Left cardiac atrium (tissue), 4 donors: Measurements from ENCODE around the gene SCYL1. TPM values are rescaled to one million over a fixed set of nuclear protein-coding genes. Genes with fewer than 3 reads are reported as not detected.
A peak's percentile ranks its signal among the peaks of the same experiment; 100 is the strongest.
"Not testable (repeated sequence)": the region's sequence is repeated elsewhere in the genome, so short reads cannot be mapped to it uniquely, and the experiment has no call there.

ENCODE experiments used
- ATAC-seq, 2 donors: fragments of 200-7000 bp; cut with Tn5 transposase; one replicate each; pipeline ENCODE4 v1.9.1; 2020; ENCODE audit warnings: mild to moderate bottlenecking in 2 of 2, moderate library complexity in 2 of 2
- DNase-seq: peaks from one replicate; pipeline ENCODE4 v3.0.0-alpha.2; 2020
- intact Hi-C, 2 donors: fragments of 100-400 bp; cut with DNase I; formaldehyde crosslinking; loops; one replicate each; pipeline versions ENCODE4 v1.14.1 to v1.15.1; 2022 to 2023
- total RNA-seq, 2 donors: library from RNA; stranded (reverse); fragmentation: NEBNext Ultra II Directional; extraction: Animal tissue kit (Norgen Biotek cat#: 25700); gene quantifications; one replicate each; pipeline ENCODE4 v1.2.1, GENCODE V29; 2021
- donor health status: DM: no; HTN: yes; CAD: no.
- donor health status: DM: no; HTN: yes; CAD: no; lungs with severe emphysema.
- donor health status: DM: yes; HTN: yes; CAD: no.
- donor health status: Dilated cardiomyopathy.

Gene SCYL1
- total RNA-seq, 2 donors from 2014 or later: 51.5 to 67.3 TPM

DNA sequence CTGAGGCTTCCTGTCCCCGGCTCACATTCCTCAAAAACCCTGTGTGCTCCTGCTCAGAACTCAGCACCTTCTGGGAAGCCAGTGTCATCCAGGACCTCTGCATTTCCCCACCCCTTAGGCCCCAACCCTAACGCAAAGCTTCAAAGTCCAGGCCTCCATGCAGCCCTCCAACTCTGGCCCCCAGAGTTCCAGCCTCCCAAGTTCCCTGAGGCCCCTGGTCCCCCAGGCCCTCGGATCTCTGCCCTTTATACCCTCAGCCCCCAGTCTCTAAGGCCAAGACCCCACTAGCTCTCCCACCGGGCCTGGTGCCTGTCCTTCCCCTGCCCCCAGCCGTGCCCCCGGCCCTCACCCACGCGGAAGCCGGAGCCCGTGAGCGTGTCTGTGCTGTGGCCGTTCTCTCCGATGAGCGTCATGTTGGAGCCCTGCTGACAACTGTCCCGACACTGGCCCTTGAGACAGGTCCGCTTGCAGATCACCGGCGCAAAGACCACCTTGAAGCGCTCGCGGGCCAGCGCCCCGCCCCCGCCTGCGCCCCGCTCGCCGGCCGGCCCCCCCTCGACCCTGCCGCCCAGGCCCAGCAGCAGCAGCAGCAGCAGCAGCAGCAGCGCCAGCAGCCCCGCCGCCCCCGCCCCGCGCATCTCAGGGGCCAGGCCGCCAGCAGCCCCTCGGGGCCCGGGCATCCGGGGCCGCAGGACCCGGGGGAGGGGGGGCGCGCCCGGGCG lies 32.6 kb downstream of the SCYL1 start:
- intact Hi-C loops: no loop called here
- peak in 1 of 2 donors; percentile 12 for ATAC-seq
- DNase-seq: no peak

DNA sequence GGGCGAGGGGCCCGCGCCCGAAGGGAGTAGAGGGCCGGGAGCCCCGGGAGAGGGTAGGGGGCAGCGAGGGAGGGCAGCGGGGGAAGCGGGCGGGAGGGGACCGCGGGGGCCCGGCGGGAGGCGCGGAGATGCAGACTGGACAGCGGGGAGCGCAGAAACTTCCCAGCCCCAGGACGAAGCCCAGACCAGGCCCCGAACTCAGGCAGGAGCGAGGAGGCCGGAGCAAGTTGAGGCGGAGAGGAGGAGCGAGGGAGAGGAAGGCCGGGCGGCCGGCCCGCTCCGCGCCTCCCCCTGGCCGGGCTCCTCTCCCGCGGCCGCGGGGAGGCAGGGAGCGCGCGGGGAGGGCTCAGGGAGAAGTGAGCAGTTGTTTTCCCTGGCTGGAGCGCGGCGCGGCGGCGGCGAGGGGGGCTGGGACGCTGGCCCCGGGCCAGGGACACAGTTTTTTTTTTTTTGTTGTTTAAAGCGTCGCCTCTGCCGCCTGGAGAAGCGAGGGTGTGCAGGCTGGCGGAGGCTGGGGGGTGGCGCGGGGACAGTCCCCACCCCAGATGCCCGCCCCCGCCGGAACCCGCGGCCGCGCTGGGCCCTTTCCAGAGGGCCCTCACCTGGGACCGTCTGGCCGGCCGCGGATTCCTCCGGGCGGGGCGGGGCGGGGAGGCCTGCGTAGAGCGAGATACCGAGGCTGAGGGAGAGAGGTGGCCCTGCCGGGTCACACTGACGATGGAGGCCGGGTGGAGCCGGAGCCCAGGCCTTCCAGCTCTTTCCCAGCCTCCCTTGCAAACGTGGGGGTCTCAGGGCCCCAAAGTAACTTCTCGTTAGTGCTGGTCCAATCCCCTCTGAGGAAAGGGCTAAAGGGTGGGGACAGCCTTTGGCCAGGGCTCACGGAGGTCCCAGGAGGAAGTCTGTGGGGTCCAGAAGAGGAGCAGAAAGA lies 33.4 kb downstream of the SCYL1 start, which contains the start of gene LTBP3:
Gene LTBP3, minus strand, starts transcription at position 358 of the 928 bp plus-strand sequence. CDS start 400 bp downstream, outside the sequence.
- ATAC-seq (peak; percentile 84 to 89), DNase-seq (peak; percentile 85)
- intact Hi-C loops: no loop called here

DNA sequence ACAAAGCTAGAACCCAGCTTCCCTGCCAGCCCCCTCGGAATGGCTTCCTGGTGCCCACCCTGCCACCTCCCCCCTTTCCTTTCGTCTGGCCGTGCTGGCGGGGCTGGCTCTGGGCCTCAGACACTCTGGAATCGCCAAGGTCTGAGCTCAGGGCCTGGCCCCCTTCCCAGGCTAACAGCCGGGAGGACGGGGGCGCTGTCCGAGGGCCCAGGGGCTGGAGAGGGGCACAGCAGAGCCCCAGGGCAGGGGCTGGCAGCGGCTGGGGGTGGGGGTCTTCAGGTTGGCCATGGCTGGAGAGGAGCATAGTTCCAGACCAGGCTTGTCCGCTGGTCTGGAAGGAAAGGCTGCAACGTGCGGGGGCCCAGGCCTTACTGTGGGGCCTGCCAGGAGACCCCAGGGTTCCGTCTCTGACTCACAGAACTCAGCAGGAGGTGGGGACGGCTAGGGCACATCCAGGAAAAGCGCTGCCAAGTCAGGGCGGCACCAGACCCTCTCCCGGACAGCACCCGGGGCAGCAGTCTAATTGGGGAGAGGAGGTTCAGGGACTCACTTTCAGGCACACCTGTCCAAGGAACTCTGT lies 34.1 kb downstream of the SCYL1 start:
- intact Hi-C loops: no loop called here
- peak; percentile 81 for DNase-seq
- ATAC-seq: peak; percentile 63 to 74

DNA sequence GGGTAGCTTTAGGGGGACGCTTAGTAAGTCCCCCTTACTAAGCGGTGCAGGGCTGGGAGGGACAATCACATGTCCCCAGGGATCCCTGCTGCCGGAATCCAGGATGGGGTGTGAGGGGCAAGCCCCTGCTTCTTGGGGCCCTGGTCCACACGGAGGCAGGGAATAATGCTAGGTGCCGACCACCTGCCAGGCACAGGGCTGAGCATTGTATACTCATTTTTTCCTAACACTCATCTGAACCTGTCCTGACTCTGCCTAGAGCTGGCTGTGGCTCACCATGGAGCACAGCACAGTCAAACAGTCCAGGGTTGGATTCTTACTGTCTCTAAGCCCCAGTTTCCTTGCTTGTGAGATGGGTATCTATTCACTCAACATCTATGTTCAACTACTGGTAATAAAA lies 34.7 kb downstream of the SCYL1 start:
- intact Hi-C loops: no loop called here
- DNase-seq: no peak
- no peak for ATAC-seq

DNA sequence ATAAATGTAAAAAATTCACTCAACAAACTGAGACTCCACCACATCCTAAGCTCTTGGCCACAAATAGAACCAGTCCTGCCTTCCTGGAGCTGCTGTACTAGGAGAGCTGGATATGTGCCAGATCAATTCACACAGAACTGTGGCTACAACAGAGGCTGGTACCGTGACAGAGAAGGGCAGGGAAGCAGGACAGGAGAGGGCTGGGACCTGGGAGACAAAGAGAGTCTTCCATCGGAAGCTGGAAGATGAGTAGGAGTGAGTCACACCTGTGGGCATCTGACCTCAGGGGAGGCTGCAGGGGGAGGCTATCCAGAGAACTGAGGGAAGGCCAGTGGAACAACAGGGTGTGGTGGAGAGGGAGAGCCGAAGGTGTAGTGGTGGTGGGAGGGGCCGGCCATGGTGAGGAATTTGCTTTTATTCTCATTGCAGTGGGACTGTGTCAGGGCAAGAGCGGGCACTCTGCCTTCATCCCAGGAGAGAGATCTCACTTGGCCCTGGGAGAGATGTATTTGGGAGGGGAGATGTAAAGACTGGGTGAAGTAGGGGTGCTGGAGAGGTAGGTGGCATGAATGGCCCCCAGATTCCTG lies 35.2 kb downstream of the SCYL1 start:
- peak in 1 of 2 donors; percentile 11 for ATAC-seq
- no peak for DNase-seq
- intact Hi-C loops: no loop called here

DNA sequence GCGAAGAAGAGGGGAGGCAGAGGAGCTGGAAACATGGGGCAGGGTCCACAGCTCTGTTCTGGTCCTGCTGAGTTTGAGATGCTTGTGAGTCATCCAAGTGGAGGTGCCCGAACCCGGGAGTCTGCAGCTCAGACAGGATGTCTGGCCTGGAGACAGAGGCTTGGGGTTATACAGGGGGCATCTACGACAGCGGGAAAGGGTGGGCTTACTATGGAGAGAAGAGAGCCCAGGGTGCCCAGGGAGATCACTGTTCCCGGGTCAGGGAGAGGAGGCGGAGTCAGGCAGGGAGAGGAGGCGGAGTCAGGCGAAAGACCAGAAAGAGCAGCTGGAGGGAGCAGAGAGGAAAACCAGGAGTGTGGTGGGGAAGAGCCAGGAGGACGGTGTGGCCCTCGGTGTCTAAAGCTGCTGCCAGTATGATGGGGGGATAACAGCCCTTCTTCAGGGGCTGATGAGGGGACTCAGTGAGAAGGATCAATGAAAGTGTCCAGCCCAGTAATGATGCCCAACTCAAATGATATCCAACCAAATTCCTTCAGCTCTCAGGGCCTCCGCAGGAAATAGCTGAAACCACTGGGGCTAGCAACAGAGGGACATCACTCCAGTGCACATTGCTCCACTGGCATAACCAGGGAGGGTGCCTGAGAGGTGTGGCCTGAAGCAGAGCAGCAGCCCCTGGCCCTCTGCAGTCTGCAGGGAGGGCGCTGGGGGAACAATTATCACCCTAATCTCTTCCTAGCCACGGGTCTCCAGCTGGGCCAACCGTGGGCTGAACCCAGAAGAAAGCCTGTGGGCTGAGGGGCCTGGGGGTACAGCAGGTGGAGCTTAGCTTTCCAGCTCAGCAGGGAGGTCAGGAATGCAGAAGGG lies 35.9 kb downstream of the SCYL1 start:
- intact Hi-C loops: no loop called here
- ATAC-seq (peak in 1 of 2 donors; percentile 4), DNase-seq (peak; percentile 59)

DNA sequence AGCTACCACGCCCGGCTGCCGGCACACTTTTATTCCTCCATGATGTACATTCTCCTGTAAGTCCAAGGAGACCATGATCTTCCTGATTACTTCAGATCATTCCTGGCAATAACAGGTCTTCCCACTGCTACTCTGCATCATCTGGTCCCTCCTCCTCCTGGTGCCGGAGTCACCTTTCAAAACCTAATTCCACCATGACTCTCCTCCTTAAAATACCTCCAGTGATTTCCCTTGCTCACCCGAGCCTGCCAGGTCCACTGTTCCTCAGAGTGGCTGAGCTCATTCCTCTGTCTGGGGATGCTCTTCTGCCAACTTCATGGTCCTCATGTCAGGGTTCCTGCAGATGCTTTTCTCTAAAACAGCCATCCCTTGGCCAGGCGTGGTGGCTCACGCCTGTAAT lies 37.1 kb downstream of the SCYL1 start:
- no peak for ATAC-seq
- intact Hi-C loops: no loop called here
- DNase-seq: no peak

DNA sequence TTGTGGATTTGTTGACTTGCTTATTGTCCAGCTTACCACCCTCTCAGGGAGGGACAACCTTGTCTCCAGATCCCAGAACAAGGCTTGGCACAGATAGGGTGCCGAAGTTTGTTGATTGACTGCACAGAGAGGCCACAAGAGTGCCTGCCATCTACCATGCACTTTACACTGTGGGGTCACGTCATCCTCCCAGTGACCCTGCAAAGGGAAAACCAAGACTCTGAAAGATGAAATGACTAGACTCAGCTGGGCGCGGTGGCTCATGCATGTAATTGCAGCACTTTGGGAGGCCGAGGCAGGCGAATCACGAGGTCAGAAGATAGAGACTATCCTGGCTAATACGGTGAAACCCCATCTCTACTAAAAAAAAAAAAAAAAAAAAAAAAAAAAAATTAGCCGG lies 37.9 kb downstream of the SCYL1 start:
- intact Hi-C loops: no loop called here
- DNase-seq (no peak), ATAC-seq (no peak)

DNA sequence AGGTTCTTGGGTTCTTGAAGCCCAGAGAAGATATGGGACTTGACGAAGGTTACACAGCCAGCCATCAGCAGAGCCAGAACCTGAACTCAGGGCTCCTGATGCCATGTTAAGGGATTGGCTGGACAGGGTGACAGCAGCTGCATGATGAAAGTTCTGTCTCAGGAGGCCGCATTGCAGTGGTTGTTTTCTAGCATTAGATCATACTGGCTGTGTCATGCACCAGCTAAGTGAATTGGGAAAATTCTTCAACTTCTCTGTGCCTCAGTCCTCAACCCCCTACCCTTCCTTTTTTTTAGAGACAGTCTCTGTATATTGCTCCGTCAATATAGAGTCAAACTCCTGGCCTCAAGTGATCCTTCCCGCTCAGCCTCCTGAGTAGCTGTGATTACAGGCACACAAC lies 38.7 kb downstream of the SCYL1 start:
- ATAC-seq: no peak
- no peak for DNase-seq
- intact Hi-C loops: no loop called here

DNA sequence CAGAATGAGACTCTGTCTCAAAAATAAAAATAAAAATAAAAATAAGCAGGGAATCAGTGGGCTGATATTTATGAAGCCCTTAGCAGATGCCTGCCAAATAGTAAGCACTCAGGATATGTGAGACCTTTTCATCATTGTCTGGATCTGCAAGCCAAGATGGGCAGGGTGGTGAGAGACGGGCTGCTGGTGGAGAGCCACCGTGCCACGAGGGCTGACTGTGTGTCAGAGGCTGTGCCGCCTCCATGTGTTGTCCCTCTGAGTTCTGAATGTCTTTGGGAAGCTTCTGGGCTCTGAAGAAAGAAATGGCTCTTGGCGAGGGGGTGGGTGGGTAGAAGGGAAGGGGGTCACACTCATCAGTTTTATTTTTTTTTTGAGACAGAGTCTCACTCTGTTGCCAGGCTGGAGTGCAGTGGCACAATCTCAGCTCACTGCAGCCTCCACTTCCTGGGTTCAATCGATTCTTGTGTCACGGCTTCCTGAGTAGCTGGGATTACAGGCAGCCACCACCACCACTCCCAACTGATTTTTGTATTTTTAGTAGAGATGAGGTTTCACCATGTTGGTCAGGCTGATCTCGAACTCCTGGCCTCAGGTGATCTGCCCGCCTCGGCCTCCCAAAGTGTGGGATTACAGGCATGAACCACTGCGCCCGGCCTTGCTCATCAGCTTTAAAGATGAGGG lies 40.1 kb downstream of the SCYL1 start:
- intact Hi-C loops, DNase-seq, ATAC-seq: not testable (repeated sequence)

DNA sequence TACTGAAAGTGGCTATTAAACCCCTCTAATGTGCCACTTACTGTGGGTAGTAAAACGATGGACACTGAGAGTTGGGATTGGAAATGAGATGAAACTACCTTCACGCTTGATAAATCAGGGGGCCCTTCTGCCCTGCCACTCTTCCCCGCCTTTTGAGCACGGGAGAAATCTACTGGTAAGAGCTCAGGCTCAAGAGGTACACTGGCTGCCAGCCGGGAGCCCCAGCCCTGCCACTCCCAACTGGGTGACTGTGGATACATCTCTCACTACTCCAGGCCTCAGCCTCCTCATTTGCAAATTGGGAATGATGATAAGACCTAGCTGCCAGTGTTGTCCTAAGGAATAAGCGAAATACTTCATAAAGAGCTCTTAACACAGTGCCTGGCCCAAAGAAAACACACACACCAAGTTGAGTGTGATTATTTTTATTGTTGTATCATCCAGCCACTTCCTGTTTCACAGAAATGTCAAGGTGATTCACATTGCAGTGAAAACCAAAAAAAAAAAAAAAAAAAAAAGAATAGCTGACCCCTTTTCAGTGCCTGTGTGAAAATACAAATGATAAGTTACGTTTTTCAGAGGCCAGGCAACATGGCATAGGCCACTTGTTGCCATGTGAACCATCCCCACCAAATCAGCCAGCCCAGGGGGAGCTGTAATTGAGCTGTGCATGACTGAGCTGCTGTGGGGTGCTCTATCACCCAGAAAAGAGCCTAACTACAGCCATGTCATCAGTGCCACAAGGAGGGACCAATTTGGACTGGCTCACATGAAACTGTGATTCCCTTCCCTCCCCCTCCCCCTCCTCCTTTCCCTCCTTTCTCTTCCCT lies 41.0 kb downstream of the SCYL1 start:
- no peak for ATAC-seq
- no peak for DNase-seq

DNA sequence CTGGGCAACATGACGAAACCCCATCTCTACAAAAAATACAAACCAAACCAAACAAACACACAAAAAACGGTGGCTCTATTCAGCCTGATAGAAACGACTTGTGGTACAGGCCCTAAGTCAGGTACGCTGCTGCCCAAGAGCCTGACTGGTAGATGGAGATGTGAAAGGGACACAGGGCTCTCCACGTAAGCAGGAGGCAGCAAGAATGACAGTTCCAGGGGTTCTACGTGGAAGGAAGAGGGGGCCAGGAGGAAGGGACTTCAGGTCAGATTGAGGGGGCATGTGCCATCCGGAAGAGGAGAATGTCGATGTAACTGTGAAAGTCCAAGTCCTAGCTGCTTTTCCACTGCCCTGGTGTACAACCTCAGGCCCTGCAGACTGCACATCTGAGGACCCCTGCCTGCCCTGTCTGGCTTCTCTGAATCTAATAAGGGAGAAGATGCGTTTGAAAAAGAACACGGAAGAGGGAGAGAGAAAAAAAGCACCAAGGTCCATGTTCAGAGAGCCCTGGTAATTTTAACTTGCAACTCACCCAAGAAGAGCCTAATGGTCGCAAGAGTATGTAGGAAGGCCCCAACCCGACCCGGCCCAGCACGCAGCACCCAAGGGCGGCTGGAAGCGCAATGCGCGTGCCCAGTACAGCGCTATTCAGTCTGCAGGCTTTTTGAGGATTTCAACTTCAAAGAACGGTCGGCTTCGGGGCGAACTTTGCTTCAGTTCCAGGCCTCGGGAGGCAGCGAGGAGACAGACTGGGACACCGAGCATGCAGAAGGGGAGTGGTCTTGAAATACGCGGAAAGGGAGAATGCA lies 44.5 kb downstream of the SCYL1 start:
- intact Hi-C loops: no loop called here
- ATAC-seq (peak; percentile 16 to 21), DNase-seq (no peak)

More for the DNA sequence above, 41.0 kb downstream of the SCYL1 start:
- intact Hi-C loops: no loop called here

DNA sequence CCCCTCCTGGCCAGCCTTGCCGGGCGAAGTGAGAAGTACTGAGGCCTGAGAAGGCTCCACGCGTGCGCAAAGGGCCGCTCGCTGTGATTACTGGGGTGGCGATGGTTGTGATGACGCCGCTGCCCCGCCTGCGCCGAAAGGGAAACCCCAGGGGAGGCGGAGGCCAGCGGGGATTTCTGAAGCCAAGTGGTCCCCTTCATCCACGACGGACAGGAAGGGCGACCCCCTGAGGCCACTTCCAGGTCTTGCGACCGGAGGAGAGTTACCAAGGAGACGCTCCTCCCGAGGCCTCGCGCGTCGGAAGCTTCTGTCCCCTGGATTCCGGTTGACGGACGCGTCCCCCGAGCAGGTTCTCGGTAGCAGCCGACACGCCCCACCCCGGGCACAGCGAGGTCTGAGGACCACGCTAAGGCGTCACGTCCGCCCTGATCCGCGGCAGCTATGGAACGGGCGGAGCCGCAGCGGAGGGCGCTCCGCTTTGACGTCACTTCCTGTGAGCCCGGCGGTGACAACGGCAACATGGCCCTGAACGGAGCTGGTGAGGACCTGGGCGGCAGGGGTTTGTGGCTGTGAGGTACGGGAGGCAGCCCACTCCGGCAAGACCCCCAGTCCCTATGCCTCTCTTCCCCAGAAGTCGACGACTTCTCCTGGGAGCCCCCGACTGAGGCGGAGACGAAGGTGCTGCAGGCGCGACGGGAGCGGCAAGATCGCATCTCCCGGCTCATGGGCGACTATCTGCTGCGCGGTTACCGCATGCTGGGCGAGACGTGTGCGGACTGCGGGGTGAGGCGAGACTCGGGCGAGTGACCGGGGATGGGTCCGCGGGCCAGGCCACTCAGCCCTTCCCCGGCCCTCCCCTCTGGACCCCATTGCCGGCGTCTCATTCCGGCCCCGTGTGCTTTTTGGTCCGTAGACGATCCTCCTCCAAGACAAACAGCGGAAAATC lies 45.4 kb downstream of the SCYL1 start, which contains the start of gene ZNRD2:
Gene ZNRD2, plus strand, starts transcription at position 505 of the 946 bp plus-strand sequence. Its CDS starts 15 bp downstream, at position 520.
- ATAC-seq (peak; percentile 87 to 88), DNase-seq (peak; percentile 99)
- intact Hi-C loops: no loop called here

DNA sequence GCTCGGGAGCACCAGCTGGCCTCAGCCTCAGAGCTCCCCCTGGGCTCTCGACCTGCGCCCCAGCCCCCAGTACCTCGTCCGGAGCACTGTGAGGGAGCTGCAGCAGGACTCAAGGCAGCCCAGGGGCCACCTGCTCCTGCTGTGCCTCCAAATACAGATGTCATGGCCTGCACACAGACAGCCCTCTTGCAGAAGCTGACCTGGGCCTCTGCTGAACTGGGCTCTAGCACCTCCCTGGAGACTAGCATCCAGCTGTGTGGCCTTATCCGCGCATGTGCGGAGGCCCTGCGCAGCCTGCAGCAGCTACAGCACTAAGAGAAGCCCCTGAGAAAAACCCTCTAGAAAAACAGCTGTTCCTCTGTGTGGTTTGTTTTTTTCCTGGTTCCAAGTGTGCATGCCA lies 46.5 kb downstream of the SCYL1 start:
- DNase-seq (no peak), ATAC-seq (no peak)
- intact Hi-C loops: no loop called here

DNA sequence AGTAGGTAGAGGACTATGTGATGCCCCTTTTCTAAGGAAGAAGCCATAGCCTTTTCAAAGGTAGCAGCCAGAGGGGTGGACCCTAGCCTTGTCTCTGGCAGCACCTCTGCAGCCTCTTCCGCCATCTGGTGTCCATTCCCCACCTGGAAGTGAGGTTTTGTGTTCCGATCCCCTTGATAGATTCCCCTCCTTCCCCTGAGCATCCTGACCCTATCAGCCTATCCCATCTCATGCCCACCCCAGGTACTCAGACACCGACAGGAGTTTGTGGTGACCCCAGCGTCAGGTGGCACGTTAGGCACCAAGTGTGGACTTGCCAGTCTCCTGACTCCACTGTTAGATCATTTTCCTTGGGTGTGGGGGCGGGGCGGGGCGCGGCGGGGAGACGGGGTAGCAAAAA lies 47.1 kb downstream of the SCYL1 start:
- DNase-seq: no peak
- intact Hi-C loops: no loop called here
- no peak for ATAC-seq
